ENCODE measurements around the gene MS4A6A.
"Not testable (repeated sequence)": the region's sequence is repeated elsewhere in the genome, so short reads cannot be mapped to it uniquely, and the experiment has no call there.

MS4A6A gene, protein sequence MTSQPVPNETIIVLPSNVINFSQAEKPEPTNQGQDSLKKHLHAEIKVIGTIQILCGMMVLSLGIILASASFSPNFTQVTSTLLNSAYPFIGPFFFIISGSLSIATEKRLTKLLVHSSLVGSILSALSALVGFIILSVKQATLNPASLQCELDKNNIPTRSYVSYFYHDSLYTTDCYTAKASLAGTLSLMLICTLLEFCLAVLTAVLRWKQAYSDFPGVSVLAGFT
- long read RNA-seq, donor 1, partial matches to known transcripts, result 0 of 2 reads
- long read RNA-seq, donor 1, other reads (novel, unspliced or antisense), result 0 of 2 reads
- long read RNA-seq, donor 2, partial matches to known transcripts, result 0 of 1 reads
- long read RNA-seq, donor 2, other reads (novel, unspliced or antisense), result 0 of 1 reads
- long read RNA-seq, donor 3, partial matches to known transcripts, result 0 of 1 reads
- long read RNA-seq, donor 3, other reads (novel, unspliced or antisense), result 0 of 1 reads
- long read RNA-seq, donor 4, partial matches to known transcripts, result 0 of 2 reads
- long read RNA-seq, donor 4, other reads (novel, unspliced or antisense), result 0 of 2 reads
- long read RNA-seq, donor 5, result 0 reads
- long read RNA-seq, donor 6, partial matches to known transcripts, result 0 of 3 reads
- long read RNA-seq, donor 6, other reads (novel, unspliced or antisense), result 0 of 3 reads
- long read RNA-seq, donor 7, result 0 reads
- long read RNA-seq, donor 8, partial matches to known transcripts, result 0 of 2 reads
- long read RNA-seq, donor 8, other reads (novel, unspliced or antisense), result 0 of 2 reads

DNA sequence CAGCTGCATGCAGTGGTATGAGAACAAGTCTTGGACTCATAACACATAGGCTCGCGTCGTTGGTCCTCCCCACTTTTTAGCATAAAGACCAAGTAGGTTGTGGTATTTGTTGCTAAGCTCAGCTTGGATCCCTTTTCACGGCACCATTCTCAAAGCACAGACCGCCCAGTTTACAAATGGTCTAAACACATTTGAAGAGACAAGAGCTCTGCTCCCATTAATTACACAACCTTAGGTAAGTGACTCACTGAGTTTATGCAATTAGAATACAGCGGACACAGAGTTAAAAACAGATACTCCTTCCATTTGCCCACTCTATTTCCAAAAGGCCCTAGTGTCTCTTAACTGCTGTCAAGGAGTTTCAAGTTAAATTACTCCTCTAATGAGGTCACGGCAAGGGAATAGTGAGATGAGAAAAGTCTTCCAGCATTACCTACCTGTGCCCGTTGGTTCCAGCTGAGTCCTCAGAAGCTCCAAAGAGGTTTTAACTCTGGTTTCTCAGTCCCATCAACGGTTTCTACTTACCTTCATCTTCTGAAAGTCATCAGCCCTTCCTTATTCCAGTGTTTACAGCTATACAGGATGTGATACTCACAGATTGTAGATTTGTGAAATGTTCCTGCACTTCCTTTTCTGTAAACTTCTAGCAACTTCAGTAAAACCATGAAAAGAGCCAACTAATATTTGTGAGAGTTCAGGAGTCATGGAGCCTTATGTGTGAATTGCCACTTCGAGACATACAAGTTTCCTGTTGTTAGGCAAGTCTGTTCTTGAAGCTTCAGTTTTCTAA lies at the start of gene MS4A6A:
Gene MS4A6A, minus strand, starts transcription at position 543 of the 790 bp plus-strand sequence. CDS start 1,356 bp downstream, outside the sequence.
- no peak for DNase-seq

DNA sequence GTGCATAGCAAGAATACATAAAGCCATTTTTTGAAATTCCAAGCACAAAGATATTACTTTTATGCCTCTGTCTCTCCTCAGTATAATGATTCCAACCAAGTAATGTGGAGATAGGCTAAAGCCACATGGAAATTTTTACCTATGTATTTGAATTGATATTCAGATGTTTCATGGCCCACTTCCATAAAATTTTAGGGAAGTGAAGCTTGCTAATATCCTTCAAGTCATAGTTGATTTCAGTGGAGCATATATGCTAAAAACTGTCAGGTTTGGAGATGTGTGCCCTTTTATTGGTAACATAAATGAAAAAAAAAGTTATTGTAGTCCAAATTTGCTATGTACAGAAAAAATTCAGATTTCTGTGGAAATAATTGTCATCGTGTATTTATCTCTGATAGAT lies 47.8 kb upstream of the MS4A6A start:
- no peak for DNase-seq

DNA sequence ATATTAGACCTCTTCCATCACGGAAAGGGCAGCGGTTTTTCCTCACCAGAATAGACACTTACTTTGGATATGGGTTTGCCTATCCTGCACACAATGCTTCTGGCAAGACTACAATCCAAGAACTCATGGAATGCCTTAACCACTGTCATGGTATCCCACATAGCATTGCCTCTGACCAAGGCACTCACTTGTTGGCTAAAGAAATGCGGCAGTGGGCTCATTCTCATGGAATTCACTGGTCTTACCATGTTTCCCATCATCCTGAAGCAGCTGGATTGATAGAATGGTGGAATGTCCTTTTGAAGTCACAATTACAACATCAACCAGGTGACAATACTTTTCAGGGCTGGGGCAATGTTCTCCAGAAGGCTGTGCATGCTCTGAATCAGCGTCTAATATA lies 39.3 kb upstream of the MS4A6A start:
- no peak for DNase-seq

DNA sequence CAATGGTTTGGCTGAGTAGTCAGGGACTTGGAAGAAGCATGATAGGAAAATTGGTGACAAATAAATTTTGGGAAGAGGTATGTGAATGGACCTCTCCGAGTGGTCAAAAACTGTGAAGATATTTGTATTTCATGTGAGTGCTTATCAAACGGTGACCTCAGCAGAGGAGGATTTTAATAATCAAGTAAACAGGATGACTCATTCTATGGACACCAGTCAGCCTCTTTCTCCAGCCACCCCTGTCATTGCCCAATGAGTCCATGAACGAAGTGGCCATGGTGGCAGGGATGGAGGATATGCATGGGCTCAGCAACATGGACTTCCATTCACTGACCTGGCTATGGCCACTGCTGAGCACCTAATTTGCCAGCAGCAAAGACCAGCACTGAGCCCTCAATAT lies 38.8 kb upstream of the MS4A6A start:
- no peak for DNase-seq

DNA sequence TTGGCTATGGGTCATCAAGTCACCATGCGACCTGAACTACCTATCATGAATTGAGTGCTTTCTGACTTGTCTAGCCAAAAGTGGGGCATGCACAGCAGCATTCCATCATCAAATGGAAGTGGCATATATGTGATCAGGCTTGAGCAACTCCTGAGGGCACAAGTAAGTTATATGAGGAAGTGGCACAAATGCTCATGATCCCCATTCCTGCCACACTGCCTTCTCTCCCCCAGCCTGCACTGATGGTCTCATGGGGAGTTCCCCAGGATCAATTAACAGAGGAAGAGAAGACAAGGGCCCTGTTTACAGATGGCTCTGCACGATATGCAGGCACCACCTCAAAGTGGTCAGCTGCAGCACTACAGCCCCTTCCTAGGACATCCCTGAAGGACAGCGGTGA lies 38.3 kb upstream of the MS4A6A start:
- DNase-seq, result no peak

DNA sequence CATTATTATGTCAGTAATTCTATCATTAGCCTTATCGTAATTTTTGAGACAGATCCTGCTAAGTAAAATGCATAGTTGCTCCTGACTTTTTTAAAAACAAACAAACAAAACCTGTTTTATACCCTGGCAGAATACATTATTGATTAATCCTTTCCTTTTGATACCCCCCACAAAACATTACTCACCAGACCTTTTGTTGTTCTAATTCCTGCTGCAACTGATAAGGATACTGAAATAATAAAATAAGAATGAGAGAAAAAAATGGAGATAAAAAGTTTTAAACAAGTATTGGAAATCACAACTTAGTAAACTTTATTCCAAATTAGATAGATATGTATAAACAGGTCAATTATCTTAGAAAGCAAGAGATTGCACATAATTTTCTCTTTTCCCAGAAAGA lies 31.5 kb upstream of the MS4A6A start:
- no peak for DNase-seq

DNA sequence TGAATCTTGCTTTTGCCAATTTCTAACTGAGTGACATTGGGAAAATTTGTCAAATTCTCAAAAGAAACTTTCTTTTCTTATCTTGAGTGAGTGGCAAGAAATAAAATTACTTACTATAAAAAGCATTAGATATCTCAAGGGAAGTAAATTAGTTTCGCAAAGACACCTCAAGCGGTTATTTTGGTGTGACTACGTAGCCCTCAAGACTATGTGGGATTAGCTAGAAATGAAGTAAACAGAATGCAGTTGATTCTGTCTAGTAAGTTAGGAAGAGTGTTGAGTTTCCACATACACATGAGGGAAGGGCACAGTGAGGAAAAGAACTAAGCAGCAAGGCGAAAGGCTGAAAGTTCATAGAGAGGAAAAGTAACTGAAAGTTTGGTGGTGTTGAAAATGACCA lies 28.3 kb upstream of the MS4A6A start:
- no peak for DNase-seq

DNA sequence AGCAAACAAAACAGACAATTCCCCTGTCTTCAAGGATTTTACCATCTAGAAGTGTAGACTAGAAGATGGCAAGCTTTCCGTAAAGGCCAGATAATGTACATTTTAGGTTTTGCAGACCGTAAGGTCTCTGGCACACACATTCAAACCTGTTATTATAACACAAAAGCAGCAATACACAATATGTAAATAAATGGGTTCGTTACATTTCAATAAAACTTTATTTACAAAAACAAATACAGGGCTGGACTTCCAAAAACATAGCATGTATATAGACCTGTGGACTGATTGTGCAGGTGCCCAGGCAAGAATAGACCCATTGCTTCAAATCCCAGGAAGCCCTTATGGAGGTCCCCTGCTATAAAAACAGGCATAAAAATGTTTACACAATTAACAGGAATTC lies 27.1 kb upstream of the MS4A6A start:
- no peak for DNase-seq

DNA sequence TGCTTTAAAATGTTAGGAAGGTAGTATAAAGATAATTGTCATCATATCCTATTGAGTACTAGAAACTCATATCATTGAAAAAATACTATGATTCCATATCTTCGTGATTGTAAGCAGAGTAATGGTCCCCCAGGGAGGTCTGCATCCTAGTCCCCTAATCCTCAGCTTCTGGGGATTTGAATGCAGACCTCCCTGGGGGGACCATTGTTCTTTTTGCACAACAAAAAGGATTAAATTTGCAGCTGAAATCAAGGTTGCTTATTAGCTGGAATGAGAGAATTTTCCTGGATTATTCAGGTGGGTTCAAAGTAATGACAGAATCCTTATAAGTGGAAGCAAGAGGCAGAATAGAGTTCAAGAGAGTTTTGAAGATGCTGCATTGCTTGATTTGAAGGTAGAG lies 26.1 kb upstream of the MS4A6A start:
- no peak for DNase-seq

DNA sequence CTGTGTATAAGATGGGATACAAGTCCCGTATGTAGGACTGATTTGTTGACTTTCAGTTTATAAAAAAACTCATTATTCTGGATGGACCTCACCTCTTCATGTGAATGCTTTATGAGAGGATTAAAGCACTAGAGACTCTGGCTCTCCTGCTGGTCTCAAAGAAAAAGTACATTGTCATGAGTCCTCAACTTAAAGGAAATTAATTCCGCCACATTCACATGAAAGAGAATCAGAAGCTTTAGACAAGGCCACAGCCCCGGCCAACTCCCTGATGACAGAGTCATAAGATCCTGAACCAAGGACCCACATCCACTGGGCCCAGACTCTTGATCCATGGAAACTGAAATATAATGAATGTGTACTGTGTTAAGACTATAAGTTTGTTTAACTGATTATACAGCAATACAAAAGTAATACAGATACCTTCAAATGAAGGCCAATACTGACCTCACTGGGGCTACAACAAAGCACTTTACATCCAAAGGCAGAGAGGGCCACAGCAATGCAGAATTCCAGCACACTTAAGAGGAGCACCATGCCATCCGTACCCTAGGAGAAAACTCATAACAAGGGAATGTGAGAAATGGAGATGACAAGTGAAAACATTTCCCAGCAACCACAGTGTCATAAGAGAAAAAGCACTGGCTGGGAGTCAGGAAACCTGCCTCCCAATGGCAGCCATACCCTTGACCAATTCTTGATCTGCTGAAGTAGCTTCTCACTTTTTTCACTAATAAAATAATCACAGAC lies 25.4 kb upstream of the MS4A6A start:
- DNase-seq, result no peak

DNA sequence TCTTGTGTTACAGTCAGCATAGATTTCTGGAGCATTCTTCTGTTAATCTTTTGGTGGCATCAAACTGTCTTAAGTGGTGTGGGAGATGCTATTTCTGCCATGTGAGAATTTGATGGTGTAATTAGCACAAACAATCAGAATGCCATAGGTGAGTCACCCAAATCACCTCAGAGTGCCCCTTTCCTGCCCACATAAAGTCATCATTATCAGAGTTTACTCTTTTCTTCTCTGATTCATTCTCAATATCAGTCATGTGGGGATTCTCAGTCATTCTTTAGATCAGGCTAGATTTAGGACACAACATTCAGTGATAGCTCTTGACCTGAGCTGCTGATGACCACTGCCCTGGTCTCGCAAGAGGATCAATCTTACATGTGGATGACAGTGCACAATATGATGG lies 23.7 kb upstream of the MS4A6A start:
- no peak for DNase-seq

DNA sequence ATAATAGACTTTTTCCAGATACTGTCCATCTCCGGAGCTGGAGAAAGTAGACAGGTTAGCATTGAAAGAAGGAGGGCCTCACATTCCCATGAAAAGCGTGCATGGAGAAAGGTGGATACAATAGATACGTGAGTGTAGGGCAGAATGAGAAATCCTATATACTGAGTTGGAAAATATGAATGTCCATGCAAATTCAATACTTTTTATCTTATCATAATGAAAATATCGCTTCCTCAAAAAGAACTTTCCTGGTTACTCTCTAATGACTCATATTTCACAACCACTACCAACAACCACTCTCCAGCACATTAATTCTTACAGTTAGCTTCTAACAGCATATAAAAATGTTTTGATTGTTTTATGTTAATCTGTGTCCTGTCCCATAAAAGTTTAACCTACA lies 22.0 kb upstream of the MS4A6A start:
- DNase-seq, result no peak

DNA sequence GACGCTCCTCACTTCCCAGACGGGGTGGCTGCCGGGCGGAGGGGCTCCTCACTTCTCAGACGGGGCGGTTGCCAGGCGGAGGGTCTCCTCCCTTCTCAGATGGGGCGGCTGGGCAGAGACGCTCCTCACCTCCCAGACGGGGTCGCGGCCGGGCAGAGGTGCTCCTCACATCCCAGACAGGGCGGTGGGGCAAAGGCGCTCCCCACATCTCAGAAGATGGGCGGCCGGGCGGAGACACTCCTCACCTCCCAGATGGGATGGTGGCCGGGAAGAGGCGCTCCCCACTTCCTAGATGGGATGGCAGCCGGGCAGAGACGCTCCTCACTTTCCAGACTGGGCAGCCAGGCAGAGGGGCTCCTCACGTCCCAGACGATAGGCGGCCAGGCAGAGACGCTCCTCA lies 18.5 kb upstream of the MS4A6A start:
- not testable (repeated sequence) for DNase-seq

DNA sequence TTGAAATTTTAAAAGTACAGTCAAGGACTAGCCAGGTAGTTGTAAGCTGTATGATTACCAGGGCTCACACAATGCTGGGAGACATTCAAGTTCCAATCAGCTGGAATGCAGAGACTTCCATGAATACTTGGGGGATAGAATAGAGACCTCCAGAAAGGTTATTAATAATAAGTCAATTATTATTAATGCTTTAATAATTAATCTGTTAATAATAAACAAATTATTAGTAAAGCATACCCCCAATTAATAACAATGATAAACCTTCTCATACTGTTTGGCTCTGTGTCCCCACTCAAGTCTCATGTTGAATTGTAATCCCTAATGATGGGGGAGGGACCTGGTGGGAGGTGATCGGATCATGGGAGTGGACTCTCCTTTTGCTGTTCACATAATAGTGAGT lies 14.6 kb upstream of the MS4A6A start:
- no peak for DNase-seq

DNA sequence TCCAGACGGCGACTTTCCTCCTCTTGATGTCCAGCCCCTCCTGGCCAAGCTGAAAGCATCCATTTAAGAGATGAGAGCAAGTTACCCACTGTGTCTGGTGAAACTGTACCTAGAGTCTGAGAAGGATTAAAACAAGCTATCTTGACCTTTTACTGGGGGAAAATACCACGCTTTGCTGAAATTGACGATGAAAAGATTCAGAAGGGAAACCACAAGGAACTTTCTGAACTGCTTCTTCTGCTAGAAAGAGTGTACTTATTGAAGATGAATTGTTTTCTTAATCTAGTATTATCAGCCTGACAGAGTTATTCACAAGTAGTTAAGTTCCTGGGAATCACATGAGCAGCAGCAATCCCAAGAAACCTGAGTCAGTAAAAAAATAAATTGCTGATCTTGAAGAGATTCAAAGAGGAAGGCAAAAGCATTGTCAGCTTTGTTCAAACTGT lies 13.1 kb upstream of the MS4A6A start:
- no peak for DNase-seq

DNA sequence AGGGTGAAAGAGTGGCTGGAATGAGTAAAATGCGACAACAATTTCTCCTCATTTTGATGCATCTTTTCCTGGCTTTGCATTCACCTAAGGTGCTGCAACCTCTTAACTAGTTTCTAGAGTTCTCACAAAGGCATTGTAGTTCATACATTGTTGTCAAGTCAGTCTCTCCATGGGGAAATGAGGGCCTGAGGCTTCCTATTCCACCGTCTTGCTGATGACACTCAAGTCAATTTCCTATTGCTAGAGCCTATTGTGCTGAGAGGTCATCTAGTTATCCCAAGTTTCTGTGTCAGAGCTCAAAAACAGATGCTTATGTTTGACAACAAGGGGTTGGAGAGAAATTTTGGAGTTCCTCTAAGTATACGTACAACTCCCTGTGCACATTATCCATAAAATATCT lies 11.6 kb upstream of the MS4A6A start:
- DNase-seq, result no peak

DNA sequence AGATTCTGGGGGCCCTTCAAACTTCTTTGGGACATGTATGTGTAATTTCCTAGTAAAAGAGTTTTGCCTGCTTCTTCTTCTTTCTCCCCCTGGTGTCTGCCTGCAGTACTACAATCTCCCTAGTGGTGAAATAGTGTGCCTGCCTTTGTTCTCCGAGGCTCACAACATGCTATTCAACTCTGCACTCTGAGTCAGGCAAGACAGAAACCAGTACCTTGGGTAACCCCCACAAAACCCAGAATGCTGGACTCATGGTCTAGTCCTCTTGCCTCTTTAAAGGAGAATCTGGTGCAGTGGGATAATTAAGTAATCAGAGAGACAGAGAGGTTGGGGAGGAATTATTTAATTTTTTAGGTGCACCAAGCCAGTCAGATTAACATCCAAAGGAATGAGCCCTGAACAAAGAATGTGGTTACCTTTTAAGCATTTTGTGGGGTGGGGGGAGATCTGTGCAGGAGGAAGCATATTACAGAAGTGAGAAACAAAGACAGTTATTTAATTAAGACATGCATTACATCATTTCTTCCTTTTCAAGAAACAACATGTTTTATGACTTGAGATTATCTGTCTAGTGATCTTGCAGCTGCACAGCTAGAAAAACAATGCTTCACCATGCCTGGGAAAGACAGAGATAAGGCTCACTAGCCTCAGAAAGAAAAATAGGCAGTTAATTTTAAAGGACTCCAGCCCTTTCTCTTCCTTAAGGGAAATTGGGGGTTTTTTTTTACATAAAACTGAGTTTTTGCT lies 11.0 kb upstream of the MS4A6A start:
- peak; percentile 8 for DNase-seq

DNA sequence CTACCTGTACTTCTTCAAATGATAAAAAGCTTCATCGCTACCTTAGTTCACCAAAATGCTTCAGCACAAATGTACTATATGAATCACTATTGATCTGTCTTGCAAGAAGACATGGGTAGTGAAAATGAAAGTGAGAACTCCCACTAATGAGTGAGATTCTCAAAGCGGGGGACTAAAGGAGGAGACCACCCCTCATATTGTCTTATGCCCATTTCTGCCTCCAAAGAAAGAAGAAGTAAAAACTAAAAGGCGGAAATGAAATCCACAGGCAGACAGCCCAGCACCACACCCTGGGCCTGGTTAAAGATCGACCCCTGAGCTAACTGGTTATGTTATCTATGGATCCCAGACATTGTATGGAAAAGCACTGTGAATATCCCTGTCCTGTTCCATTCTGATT lies 9.7 kb upstream of the MS4A6A start:
- DNase-seq, result not testable (repeated sequence)

DNA sequence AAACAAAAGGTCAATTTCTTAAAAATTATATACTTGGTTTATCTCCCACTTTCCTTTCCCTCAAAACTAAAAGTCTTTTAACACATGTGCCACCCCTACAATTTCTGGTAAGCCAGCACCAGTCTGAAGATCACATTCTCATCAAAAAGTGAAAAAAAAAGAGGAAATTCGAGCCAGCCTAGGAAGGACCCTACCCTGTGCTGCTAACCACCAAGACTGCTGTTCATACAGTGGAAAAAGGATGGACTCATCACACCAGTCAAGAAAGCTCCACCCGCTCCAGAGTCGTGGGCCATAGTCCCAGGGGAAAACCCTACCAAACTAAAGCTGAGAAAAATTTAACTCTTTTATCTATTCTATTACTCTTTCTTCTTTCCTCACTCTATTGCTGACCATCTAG lies 5.6 kb upstream of the MS4A6A start:
- DNase-seq, result not testable (repeated sequence)

DNA sequence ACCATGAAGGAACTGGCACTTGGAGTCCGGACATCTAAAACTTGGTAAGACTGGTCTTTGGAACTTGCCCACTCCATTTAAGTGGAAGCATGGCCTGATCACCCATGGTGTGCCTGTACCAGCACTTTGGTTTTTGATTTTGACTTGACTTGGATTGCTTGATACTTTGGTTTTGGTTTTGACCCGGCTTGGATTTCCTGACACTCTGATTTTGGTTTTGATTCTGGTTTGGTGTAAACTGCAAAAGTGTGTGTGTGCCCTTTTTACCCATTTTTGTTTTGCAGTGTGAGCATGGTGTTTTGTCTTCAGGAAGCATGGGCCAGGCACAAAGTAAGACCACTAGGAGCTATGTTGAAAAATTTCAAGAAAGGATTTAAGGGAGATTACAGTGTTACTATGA lies 3.2 kb upstream of the MS4A6A start:
- DNase-seq, result not testable (repeated sequence)

DNA sequence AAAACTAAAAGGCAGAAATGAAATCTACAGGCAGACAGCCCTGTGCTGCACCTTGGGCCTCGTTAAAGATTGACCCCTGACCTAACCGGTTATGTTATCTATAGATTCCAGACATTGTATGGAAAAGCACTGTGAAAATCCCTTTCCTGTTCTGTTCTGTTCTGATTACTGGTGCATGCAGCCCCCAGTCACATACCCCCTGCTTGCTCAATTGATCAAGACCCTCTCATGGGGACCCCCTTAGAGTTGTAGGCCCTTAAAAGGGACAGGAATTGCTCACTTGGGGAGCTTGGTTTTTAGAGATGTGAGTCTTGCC lies 2.6 kb upstream of the MS4A6A start:
- DNase-seq, result not testable (repeated sequence)

Data from right kidney (tissue), 9 donors.